ENCODE data around the gene EFHD1. TPM values are rescaled to one million over a fixed set of nuclear protein-coding genes. Genes with fewer than 3 reads are reported as not detected.

EFHD1 gene
- total and polyA plus RNA-seq, 9 of the 15 experiments (the other 6 are each of a cell fraction or from before 2014, with no cell fraction given), result 0.66 to 9.1 (median 2.0) TPM

DNA sequence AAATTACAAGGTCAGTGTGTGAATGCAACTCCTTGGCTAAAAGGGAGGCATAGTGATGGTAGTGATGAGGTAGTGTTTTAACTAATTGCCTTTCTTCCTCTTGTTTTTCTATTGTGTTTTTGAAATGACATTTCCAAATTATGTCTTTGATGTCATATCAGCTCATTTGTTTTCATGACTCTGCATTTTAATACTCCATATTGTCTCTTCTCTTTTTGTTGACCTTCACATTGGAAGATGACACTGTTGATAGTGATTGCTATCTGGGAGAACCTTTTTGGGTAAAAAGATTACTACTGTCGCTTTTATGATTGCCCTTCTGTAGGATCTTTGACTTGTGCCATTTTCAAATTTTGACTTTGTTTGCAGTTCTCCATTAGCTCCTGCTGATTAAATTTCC lies 66.8 kb downstream of the EFHD1 start:
- Histone ChIP-seq H3K79me2 (ENCODE audit: control insufficient read depth, insufficient read depth, low read length) (peaks cover 75% of the 10 kb centered on the region), H3K27me3 (ENCODE audit: control insufficient read depth in 2 of 2, insufficient read depth in 2 of 2, low read length in 2 of 2) (no peaks in the 10 kb centered on the region), H2AFZ (ENCODE audit: low read depth, low read length) (no peak overlapping the region), H3K4me2 (ENCODE audit: insufficient read depth, low read length) (peak overlapping the region; percentile 56), H4K20me1 (replicated peaks; ENCODE audit: control insufficient read depth, insufficient read depth, low read length) (0 out of 2 replicates have a peak, but pooled peaks cover 4% of the 10 kb centered on the region), H3K27ac (ENCODE audit: extremely low read depth, low read depth, low read length) (peak overlapping the region; percentile 46; the same call in 2 of the 3 replicates), H3K9me1 (ENCODE audit: control insufficient read depth, insufficient read depth, low read length) (no peaks in the 10 kb centered on the region), H3K36me3 (ENCODE audit: control insufficient read depth, insufficient read depth, low read length) (peaks cover 42% of the 10 kb centered on the region), H3K4me1 (replicated peaks in 1 of 2; ENCODE audit: control insufficient read depth in 2 of 2, insufficient read depth in 2 of 2, low read length in 2 of 2) (peaks cover 9 to 14% of the 10 kb centered on the region in 2 experiments), H3K9me3 (replicated peaks; ENCODE audit: control insufficient read depth, insufficient read depth, low read depth, low read length) (no peaks in the 10 kb centered on the region), H3K9ac (ENCODE audit: insufficient read depth in 1 of 2, low read depth in 2 of 2, low read length in 2 of 2) (no peak overlapping the region), H3K4me3 (no peak overlapping the region)
- WGBS (ENCODE audit: insufficient coverage, low coverage, missing lambda C conversion rate), result 6% methylated on average over 1 of the region's 1 CpG
- intact Hi-C loops (cut with micrococcal nuclease) (no loop called here), in situ Hi-C loops (cut with MboI) (no loop called here)
- BruUV-seq (replicated peaks), result no TSS peak
- CTCF ChIA-PET (ENCODE audit: low intra/inter-chr PET ratio), result no interaction called here
- no peak for ATAC-seq
- peak; percentile 65 for FAIRE-seq
- POLR2A ChIA-PET, result interaction anchor here (0.6 to 1.0 kb wide), 4 partner anchors 17 to 34 kb away, joined by 3 read pairs; no protein-coding TSS in a partner anchor
- no peak for DNase-seq (ENCODE audit: extremely low read depth in 1 of 4, low spot score in 3 of 4)
- TF ChIP-seq MAFK (IDR thresholded peaks at IDR 0.05; ENCODE audit: low read length) (peak; percentile 59), NRF1 (conservative IDR thresholded peaks at IDR 0.05 in 1 of 2, IDR thresholded peaks at IDR 0.05 in 1 of 2) (no peak), ADNP (tag; IDR thresholded peaks at IDR 0.05) (no peak), PATZ1 (CRISPR knock-in tag; IDR thresholded peaks at IDR 0.05; ENCODE audit: borderline replicate concordance) (no peak), RBM22 (IDR thresholded peaks at IDR 0.05; ENCODE audit: low read depth, low read length, poor library complexity, severe bottlenecking) (no peak), ZNF354B (CRISPR knock-in tag; IDR thresholded peaks at IDR 0.05) (no peak), ZNF347 (CRISPR knock-in tag; IDR thresholded peaks at IDR 0.05; ENCODE audit: low read depth) (no peak), E4F1 (CRISPR knock-in tag; IDR thresholded peaks at IDR 0.05; ENCODE audit: borderline replicate concordance) (no peak), MYNN (IDR thresholded peaks at IDR 0.05) (no peak), MYNN (CRISPR knock-in tag; IDR thresholded peaks at IDR 0.05) (no peak), BRD9 (IDR thresholded peaks at IDR 0.05; ENCODE audit: low read depth, partially characterized antibody) (no peak), ZNF24 (IDR thresholded peaks at IDR 0.05) (no peak), ZBTB7A (IDR thresholded peaks at IDR 0.05; ENCODE audit: borderline replicate concordance, control insufficient read depth, low read depth, low read length) (no peak), SMARCA4 (IDR thresholded peaks at IDR 0.05) (0 out of 2 replicates have a peak, but pooled peaks have one; percentile 37), NFE2 (IDR thresholded peaks at IDR 0.05; ENCODE audit: low read depth) (peak; percentile 68), TSC22D4 (tag; IDR thresholded peaks at IDR 0.05) (no peak), DDX20 (tag; IDR thresholded peaks at IDR 0.05; ENCODE audit: low read depth) (no peak), SMARCE1 (IDR thresholded peaks at IDR 0.05) (0 out of 2 replicates have a peak, but pooled peaks have one; percentile 35)
- TF ChIP-seq, protein P1, sequence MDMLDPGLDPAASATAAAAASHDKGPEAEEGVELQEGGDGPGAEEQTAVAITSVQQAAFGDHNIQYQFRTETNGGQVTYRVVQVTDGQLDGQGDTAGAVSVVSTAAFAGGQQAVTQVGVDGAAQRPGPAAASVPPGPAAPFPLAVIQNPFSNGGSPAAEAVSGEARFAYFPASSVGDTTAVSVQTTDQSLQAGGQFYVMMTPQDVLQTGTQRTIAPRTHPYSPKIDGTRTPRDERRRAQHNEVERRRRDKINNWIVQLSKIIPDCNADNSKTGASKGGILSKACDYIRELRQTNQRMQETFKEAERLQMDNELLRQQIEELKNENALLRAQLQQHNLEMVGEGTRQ (CRISPR knock-in tag; IDR thresholded peaks at IDR 0.05), result no peak

Measured in K562 (cell line).